ENCODE results near the gene PPP1R37. TPM values are rescaled to one million over a fixed set of nuclear protein-coding genes. Genes with fewer than 3 reads are reported as not detected.

PPP1R37 gene
- total RNA-seq, 1 experiment from 2014 or later = 46.4 TPM

DNA sequence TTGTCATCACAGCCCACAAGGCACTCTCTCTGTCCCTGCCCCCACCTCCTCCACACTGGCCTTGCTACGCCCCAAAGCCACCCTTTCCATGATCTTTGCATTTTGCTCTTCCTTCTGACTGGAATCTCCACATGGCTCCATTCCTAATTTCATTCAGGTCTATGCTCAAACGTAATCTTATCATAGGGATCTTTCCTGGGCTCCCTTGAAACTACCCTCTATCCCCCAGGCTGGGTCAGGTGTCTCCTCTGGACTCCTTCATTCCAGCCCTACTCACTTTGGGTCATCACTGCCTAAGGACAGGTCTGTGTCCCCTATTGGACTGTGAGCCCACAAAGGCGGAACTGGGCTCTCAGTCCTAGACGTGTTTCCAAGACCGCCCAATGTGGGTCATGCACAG lies 10.8 kb upstream of the PPP1R37 start:
- peaks cover 50% of the 10 kb centered on the region for H3K79me2 ChIP-seq (ENCODE audit: low read length)
- 0 out of 2 replicates have a peak, but pooled peaks cover 5% of the 10 kb centered on the region for H3K4me1 ChIP-seq (ENCODE audit: insufficient read depth, low read length)
- H4K20me1 ChIP-seq (ENCODE audit: low read length) = no peaks in the 10 kb centered on the region
- H3K27me3 ChIP-seq (ENCODE audit: low read length) = no peaks in the 10 kb centered on the region
- DNase-seq (no peak), ATAC-seq (no peak)
- no peak overlapping the region for H2AFZ ChIP-seq (ENCODE audit: low read length)
- H3K4me3 ChIP-seq (ENCODE audit: low read length) = no peak overlapping the region
- CTCF ChIA-PET = no interaction called here
- H3K9me3 ChIP-seq (ENCODE audit: low read length) = no peaks in the 10 kb centered on the region
- H3K36me3 ChIP-seq (ENCODE audit: low read depth, low read length) = no peaks in the 10 kb centered on the region; the same call in 1 of the 2 replicates
- H3K4me2 ChIP-seq (ENCODE audit: low read length) = no peak overlapping the region
- BruUV-seq (replicated peaks) = no TSS peak
- intact Hi-C loops (cut with micrococcal nuclease) = no loop called here
- TF ChIP-seq, protein P1, sequence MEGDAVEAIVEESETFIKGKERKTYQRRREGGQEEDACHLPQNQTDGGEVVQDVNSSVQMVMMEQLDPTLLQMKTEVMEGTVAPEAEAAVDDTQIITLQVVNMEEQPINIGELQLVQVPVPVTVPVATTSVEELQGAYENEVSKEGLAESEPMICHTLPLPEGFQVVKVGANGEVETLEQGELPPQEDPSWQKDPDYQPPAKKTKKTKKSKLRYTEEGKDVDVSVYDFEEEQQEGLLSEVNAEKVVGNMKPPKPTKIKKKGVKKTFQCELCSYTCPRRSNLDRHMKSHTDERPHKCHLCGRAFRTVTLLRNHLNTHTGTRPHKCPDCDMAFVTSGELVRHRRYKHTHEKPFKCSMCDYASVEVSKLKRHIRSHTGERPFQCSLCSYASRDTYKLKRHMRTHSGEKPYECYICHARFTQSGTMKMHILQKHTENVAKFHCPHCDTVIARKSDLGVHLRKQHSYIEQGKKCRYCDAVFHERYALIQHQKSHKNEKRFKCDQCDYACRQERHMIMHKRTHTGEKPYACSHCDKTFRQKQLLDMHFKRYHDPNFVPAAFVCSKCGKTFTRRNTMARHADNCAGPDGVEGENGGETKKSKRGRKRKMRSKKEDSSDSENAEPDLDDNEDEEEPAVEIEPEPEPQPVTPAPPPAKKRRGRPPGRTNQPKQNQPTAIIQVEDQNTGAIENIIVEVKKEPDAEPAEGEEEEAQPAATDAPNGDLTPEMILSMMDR (conservative IDR thresholded peaks at IDR 0.05; ENCODE audit: low read depth, low read length) = no peak
- TF ChIP-seq EZH2 (IDR thresholded peaks at IDR 0.05; ENCODE audit: low read length, unreplicated experiment) = no peak
- no peak for TF ChIP-seq EZH2phosphoT487 (IDR thresholded peaks at IDR 0.05; ENCODE audit: borderline replicate concordance, low read length)
- H3F3A ChIP-seq (ENCODE audit: low read length, unreplicated experiment) = no peaks in the 10 kb centered on the region
- POLR2A ChIA-PET (ENCODE audit: unreplicated experiment) = no interaction called here
- no peaks in the 10 kb centered on the region for H3K9me2 ChIP-seq (replicated peaks; ENCODE audit: low read length)
- no peak overlapping the region for H3K9ac ChIP-seq (ENCODE audit: low read length)
- H3K27ac ChIP-seq (ENCODE audit: low read length) = no peak overlapping the region

DNA sequence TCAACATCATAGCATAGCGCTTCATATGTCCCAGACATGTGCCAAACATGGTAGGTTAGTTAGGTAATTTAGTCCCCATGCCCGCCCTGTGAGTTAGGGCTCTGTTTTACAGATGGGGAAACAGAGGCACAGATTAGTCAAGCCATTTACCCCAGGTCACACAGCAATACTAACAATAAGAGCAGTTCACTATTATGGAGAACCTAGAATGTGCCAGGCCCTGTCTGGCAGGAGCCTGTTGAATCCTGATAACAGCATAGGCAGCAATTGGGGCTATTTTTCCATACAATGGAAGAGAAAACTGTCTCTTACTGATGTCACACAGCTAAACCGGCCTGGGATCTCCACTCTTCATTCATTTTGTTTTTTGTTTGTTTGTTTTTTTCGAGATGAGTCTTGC lies 6.5 kb upstream of the PPP1R37 start:
- H3K36me3 ChIP-seq (ENCODE audit: low read depth, low read length) = no peaks in the 10 kb centered on the region; the same call in 1 of the 2 replicates
- ATAC-seq (no peak), DNase-seq (no peak)
- no peaks in the 10 kb centered on the region for H3K9me3 ChIP-seq (ENCODE audit: low read length)
- no TSS peak for BruUV-seq (replicated peaks)
- no peaks in the 10 kb centered on the region for H3F3A ChIP-seq (ENCODE audit: low read length, unreplicated experiment)
- POLR2A ChIA-PET (ENCODE audit: unreplicated experiment) = no interaction called here
- TF ChIP-seq EZH2 (IDR thresholded peaks at IDR 0.05; ENCODE audit: low read length, unreplicated experiment) (no peak), EZH2phosphoT487 (IDR thresholded peaks at IDR 0.05; ENCODE audit: borderline replicate concordance, low read length) (no peak)
- TF ChIP-seq, protein P1 (conservative IDR thresholded peaks at IDR 0.05; ENCODE audit: low read depth, low read length) = no peak
- H3K4me3 ChIP-seq (ENCODE audit: low read length) = no peak overlapping the region
- H3K79me2 ChIP-seq (ENCODE audit: low read length) = peaks cover 19% of the 10 kb centered on the region
- CTCF ChIA-PET = no interaction called here
- H4K20me1 ChIP-seq (ENCODE audit: low read length) = no peaks in the 10 kb centered on the region
- peaks cover 7% of the 10 kb centered on the region for H3K4me1 ChIP-seq (ENCODE audit: insufficient read depth, low read length)
- H3K4me2 ChIP-seq (ENCODE audit: low read length) = no peak overlapping the region
- H3K9ac ChIP-seq (ENCODE audit: low read length) = no peak overlapping the region
- no peak overlapping the region for H3K27ac ChIP-seq (ENCODE audit: low read length)
- intact Hi-C loops (cut with micrococcal nuclease) = no loop called here
- no peak overlapping the region for H2AFZ ChIP-seq (ENCODE audit: low read length)
- H3K9me2 ChIP-seq (replicated peaks; ENCODE audit: low read length) = no peaks in the 10 kb centered on the region
- no peaks in the 10 kb centered on the region for H3K27me3 ChIP-seq (ENCODE audit: low read length)

DNA sequence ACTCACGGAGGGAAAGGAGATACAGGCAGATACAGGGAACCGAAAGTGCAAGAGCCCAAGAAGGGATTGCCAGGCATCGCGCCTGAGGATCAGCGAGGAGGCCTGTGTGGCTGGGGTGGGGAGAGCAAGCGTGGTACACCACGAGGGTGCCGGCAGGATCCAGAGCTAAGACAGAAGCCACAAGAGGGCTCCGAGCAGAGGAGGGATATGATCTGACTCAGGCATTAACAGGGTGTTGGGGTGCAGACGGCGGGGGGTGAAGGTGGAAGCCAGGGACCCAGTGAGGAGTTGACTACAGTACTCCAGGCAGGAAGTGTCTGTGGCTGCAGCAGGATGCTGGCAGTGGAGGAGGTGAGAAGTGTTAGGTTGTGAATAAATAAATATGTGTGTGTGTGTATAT lies 5.4 kb upstream of the PPP1R37 start:
- Histone ChIP-seq H3K27me3 (ENCODE audit: low read length) (no peaks in the 10 kb centered on the region), H3K79me2 (ENCODE audit: low read length) (peaks cover 9% of the 10 kb centered on the region), H4K20me1 (ENCODE audit: low read length) (no peaks in the 10 kb centered on the region), H3K9me3 (ENCODE audit: low read length) (no peaks in the 10 kb centered on the region), H3K9me2 (replicated peaks; ENCODE audit: low read length) (no peaks in the 10 kb centered on the region), H3K9ac (ENCODE audit: low read length) (no peak overlapping the region), H3K36me3 (ENCODE audit: low read depth, low read length) (no peaks in the 10 kb centered on the region; the same call in 1 of the 2 replicates), H3K4me1 (ENCODE audit: insufficient read depth, low read length) (peaks cover 11% of the 10 kb centered on the region), H3K27ac (ENCODE audit: low read length) (no peak overlapping the region), H3K4me2 (ENCODE audit: low read length) (no peak overlapping the region), H3K4me3 (ENCODE audit: low read length) (no peak overlapping the region), H3F3A (ENCODE audit: low read length, unreplicated experiment) (no peaks in the 10 kb centered on the region), H2AFZ (ENCODE audit: low read length) (no peak overlapping the region)
- ChIA-PET POLR2A (ENCODE audit: unreplicated experiment) (no interaction called here), CTCF (no interaction called here)
- DNase-seq (no peak), ATAC-seq (no peak)
- BruUV-seq (replicated peaks) = no TSS peak
- TF ChIP-seq, protein P1 (conservative IDR thresholded peaks at IDR 0.05; ENCODE audit: low read depth, low read length) = no peak
- TF ChIP-seq EZH2phosphoT487 (IDR thresholded peaks at IDR 0.05; ENCODE audit: borderline replicate concordance, low read length) (no peak), EZH2 (IDR thresholded peaks at IDR 0.05; ENCODE audit: low read length, unreplicated experiment) (no peak)
- intact Hi-C loops (cut with micrococcal nuclease) = no loop called here

Measured in PC-3 (cell line).